COLO829 (cell line): ENCODE data around the gene WARS2.

Source experiments
- DNase-seq: peaks from one replicate; pipeline ENCODE4 v3.0.0; 2012; ENCODE audit warnings: low spot score

WARS2 gene

DNA sequence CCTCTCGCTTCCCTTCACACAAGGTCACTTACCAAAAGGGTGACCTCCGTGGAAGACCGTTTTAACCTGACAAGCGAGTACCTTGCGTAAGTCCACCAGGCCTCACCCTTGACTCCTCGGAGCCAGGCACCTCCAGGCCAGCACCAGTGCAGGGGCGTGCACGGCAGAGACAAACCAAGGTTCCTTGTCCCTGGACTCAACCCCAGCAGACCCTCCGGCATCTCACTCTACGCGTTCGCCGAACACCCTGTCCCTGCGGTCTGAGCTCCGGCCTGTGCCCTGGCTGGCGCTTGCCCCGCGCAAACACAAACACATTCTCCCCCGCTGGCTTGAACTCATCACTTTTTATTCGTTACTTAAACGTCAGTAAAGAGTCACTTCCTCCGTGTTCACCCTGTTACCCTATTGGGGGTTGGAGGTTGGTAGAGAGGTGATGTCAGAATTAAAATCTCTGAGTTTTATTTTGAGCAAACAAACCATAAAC is 156.9 kb downstream of the WARS2 start:
- DNase-seq, result no peak

- DNase-seq, result no peak
Observed at GRCh38 chr1:118982821-118983557, 157.5 kb downstream of the WARS2 start.

DNA sequence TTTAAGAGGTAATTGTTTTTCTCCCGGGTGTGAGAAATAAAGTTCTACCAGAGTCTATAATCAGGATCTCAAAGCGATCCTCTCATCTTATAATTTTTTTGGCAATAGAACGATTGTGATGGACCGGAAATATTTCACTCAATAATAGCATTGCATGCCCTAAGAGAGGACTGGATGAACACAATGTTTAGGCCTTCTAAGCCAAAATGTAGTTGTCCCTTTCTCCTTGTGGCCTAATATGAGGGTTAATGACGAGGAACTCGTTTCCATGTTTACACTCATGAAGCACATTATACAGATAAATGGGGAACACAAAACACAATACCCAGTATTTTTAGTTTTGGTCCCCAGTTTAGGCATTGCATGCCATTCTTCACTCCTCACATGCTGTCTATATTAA is 158.2 kb downstream of the WARS2 start:
- no peak for DNase-seq

DNA sequence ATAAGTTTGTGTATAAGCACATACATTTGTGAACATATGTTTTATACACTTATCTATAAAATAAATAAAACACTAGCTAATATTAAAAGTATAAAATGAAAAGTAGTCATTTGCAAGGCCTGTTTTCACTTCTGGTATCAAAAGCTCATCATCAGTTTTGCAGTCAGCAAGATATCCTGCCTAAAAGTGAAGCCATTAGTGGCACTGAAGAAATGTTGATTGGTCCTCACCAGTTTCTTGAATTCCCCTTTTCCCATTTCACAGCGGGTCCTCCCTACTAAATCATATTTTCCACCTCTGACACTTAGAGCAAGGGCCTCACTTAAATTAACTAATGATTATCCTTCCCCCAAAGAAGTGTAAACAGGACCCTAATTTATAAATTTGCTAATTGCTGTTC is 159.0 kb downstream of the WARS2 start:
- no peak for DNase-seq
